ENCODE measurements around the gene PHTF2. TPM values are rescaled to one million over a fixed set of nuclear protein-coding genes. Genes with fewer than 3 reads are reported as not detected.

The PHTF2 gene
- total and polyA plus RNA-seq, 10 of the 15 experiments (the other 5 are each of a cell fraction or from before 2014, with no cell fraction given) = 12.9 to 41.8 (median 27.0) TPM

GRCh38 chr7:77863860-77864259, 65.3 kb downstream of the PHTF2 start (continued):
- no peak for TF ChIP-seq RELB (IDR thresholded peaks at IDR 0.05; ENCODE audit: low read depth)

- Histone ChIP-seq H3K79me2 (ENCODE audit: control insufficient read depth, insufficient read depth, low read length) (peaks cover 2% of the 10 kb centered on the region), H3K4me2 (ENCODE audit: control insufficient read depth, insufficient read depth) (no peak overlapping the region), H3K9me3 (replicated peaks; ENCODE audit: control insufficient read depth, insufficient read depth, low read length) (no peaks in the 10 kb centered on the region), H3K36me3 (ENCODE audit: control insufficient read depth in 2 of 2, insufficient read depth in 2 of 2, low read length in 1 of 2) (no peaks in the 10 kb centered on the region), H2AFZ (ENCODE audit: control insufficient read depth, low read depth, low read length) (no peak overlapping the region), H3K4me1 (ENCODE audit: control insufficient read depth, insufficient read depth, low read length) (no peaks in the 10 kb centered on the region), H3K4me3 (no peak overlapping the region), H3K27ac (ENCODE audit: control insufficient read depth, insufficient read depth) (no peak overlapping the region), H3K9ac (ENCODE audit: control insufficient read depth, insufficient read depth, low read length) (no peak overlapping the region), H4K20me1 (ENCODE audit: control insufficient read depth, insufficient read depth) (no peaks in the 10 kb centered on the region), H3K27me3 (replicated peaks in 1 of 2; ENCODE audit: control insufficient read depth in 2 of 2, insufficient read depth in 2 of 2, low read length in 1 of 2) (no peaks in the 10 kb centered on the region)
- ATAC-seq = no peak
- RAD21 ChIA-PET (ENCODE audit: unreplicated experiment) = interaction anchor here (1.2 kb wide), 1 partner anchor 9 kb away, joined by 6 read pairs; no protein-coding TSS in a partner anchor
- WGBS (ENCODE audit: insufficient coverage, insufficient replicate concordance, low lambda C conversion rate, missing lambda C conversion rate) = 84% methylated on average over 3 of the region's 3 CpGs
- no peak for FAIRE-seq
- CTCF ChIA-PET = interaction anchor here (1.2 kb wide), 1 partner anchor 22 kb away, joined by 3 read pairs; no protein-coding TSS in a partner anchor
- SMC1A ChIA-PET (ENCODE audit: uncharacterized antibody, unreplicated experiment) = interaction anchor here (1.0 to 1.4 kb wide), 3 partner anchors 17 to 40 kb away, joined by 3 to 4 read pairs (median 3); no protein-coding TSS in a partner anchor
- intact Hi-C loops (cut with micrococcal nuclease; ENCODE audit: unreplicated experiment) = no loop called here
- in situ Hi-C loops (cut with MboI) = no loop called here
- BruUV-seq (replicated peaks) = no TSS peak
- DNase-seq (ENCODE audit: low read depth, low spot score) = no peak
- no peak for TF ChIP-seq SMARCA5 (IDR thresholded peaks at IDR 0.05)
- TF ChIP-seq EZH2 (IDR thresholded peaks at IDR 0.05; ENCODE audit: borderline replicate concordance, control insufficient read depth, low read depth, low read length) = no peak
- no peak for TF ChIP-seq SKIL (IDR thresholded peaks at IDR 0.05; ENCODE audit: low read depth, poor library complexity, severe bottlenecking)
- no peak for TF ChIP-seq TAF1 (IDR thresholded peaks at IDR 0.05; ENCODE audit: borderline replicate concordance, low read depth, low read length)
- TF ChIP-seq NFYA (IDR thresholded peaks at IDR 0.05; ENCODE audit: borderline replicate concordance, low read depth, low read length) = no peak
- TF ChIP-seq NBN (IDR thresholded peaks at IDR 0.05) = no peak
- no peak for TF ChIP-seq MYB (IDR thresholded peaks at IDR 0.05; ENCODE audit: borderline replicate concordance, low read depth, low read length)
- no peak for TF ChIP-seq ZBTB11 (CRISPR knock-in tag; IDR thresholded peaks at IDR 0.05)
- POLR2A ChIA-PET = no interaction called here
These were observed 67.8 kb downstream of the PHTF2 start for GRCh38 chr7:77866370-77866769.
